ENCODE measurements around the gene ASZ1. TPM values are rescaled to one million over a fixed set of nuclear protein-coding genes. Genes with fewer than 3 reads are reported as not detected.

ASZ1 gene
- total and polyA plus RNA-seq, 3 donors from 2014 or later, result 18.1 to 27.6 (median 18.4) TPM

DNA sequence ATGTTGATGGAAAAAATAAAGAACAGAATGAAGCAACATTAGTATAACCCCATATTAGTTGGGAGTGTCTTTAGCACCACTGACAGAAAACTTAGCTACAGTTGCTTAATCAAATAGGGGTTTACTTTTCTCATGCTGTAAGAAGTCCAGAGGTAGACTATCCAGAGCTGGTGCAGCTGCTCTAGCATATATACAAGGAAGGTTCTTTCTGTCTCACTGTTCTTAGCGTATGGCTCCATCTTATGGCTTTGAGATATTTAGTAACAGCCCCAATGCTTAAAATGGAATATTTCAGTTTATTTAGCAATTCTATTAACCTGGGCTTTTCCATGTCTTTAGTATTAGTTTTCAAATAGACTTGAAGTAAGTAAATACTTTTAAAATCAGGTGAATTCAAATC, 89.3 kb downstream of the ASZ1 start:
- Histone ChIP-seq H3K4me3 (no peak overlapping the region), H3K36me3 (ENCODE audit: low read depth, missing control alignments) (no peaks in the 10 kb centered on the region), H3K4me1 (no peaks in the 10 kb centered on the region), H3K9me3 (no peaks in the 10 kb centered on the region), H3K27ac (no peak overlapping the region), H3K27me3 (no peaks in the 10 kb centered on the region)
- WGBS, 2 donors, result 84 to 86% methylated on average over 1 of the region's 1 CpG
- intact Hi-C loops (cut with DNase I; ENCODE audit: low total_unique reads), result no loop called here
- TF ChIP-seq CTCF (IDR thresholded peaks at IDR 0.05) (no peak), POLR2A (IDR thresholded peaks at IDR 0.05) (no peak)
- DNase-seq, result no peak

GRCh38 chr7:117333168-117333567, 94.1 kb downstream of the ASZ1 start:
- H3K27ac ChIP-seq, result no peak overlapping the region
- TF ChIP-seq CTCF (IDR thresholded peaks at IDR 0.05) (no peak), POLR2A (IDR thresholded peaks at IDR 0.05) (no peak)
- H3K36me3 ChIP-seq (ENCODE audit: low read depth, missing control alignments), result no peaks in the 10 kb centered on the region
- no peak overlapping the region for H3K4me3 ChIP-seq
- DNase-seq, result no peak
- H3K9me3 ChIP-seq, result no peaks in the 10 kb centered on the region
- no peaks in the 10 kb centered on the region for H3K27me3 ChIP-seq
- H3K4me1 ChIP-seq, result no peaks in the 10 kb centered on the region
- intact Hi-C loops (cut with DNase I; ENCODE audit: low total_unique reads), result no loop called here

DNA sequence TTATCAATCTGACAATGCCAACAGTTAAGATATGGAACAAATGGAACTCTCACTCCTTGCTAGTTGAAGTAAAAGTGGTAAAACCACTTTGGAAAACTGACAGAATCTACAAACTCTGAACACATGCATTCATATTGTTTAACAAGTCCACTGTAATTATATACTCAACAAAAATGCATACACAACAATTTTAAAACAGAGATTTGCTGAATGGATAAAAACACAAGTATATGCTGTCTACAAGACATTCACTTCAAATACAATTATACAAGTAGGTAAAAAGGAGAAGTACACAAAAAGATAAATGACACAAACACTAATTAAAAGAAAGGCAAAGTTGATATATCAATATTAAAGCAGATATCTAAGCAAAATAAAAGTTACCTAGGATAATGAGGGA, 95.3 kb downstream of the ASZ1 start:
- intact Hi-C loops (cut with DNase I; ENCODE audit: low total_unique reads), result no loop called here
- Histone ChIP-seq H3K9me3 (no peaks in the 10 kb centered on the region), H3K4me1 (no peaks in the 10 kb centered on the region), H3K36me3 (ENCODE audit: low read depth, missing control alignments) (no peaks in the 10 kb centered on the region), H3K27me3 (no peaks in the 10 kb centered on the region), H3K27ac (no peak overlapping the region), H3K4me3 (no peak overlapping the region)
- no peak for DNase-seq
- no peak for TF ChIP-seq CTCF (IDR thresholded peaks at IDR 0.05)
- no peak for TF ChIP-seq POLR2A (IDR thresholded peaks at IDR 0.05)

- Histone ChIP-seq H3K4me1 (peaks cover 11% of the 10 kb centered on the region), H3K36me3 (ENCODE audit: low read depth, missing control alignments) (no peaks in the 10 kb centered on the region), H3K27ac (no peak overlapping the region), H3K4me3 (no peak overlapping the region), H3K9me3 (no peaks in the 10 kb centered on the region), H3K27me3 (no peaks in the 10 kb centered on the region)
- DNase-seq, result no peak
- WGBS, 2 donors, result 52 to 58% methylated on average over 1 of the region's 1 CpG
- no peak for TF ChIP-seq CTCF (IDR thresholded peaks at IDR 0.05)
- no peak for TF ChIP-seq POLR2A (IDR thresholded peaks at IDR 0.05)
- intact Hi-C loops (cut with DNase I; ENCODE audit: low total_unique reads), result no loop called here
Observed at GRCh38 chr7:117325836-117326235, 101.5 kb downstream of the ASZ1 start.

DNA sequence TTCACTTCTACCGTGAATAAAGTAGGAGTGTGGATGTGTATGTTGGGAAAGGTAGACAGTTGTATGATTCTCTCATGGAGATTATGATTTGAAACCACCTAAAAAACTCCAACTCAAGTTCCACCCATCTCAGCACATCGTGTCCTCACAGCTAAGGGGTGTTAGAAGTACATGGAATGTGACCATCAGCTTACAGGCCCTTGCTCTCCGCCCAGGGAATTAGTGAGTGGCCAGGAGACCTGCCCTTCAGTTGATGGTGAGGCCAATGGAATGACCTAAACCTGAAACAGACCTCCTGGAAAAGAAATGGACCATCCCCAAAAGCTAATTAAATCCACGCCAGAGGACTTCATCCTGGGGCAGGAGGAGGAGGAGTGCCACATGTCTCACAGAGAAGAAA, 102.3 kb downstream of the ASZ1 start:
- Histone ChIP-seq H3K4me3 (peak overlapping the region in 1 of 2 donors; percentile 58), H3K36me3 (ENCODE audit: low read depth, missing control alignments) (no peaks in the 10 kb centered on the region), H3K9me3 (no peaks in the 10 kb centered on the region), H3K4me1 (peaks cover 11% of the 10 kb centered on the region), H3K27ac (no peak overlapping the region), H3K27me3 (no peaks in the 10 kb centered on the region)
- no peak for DNase-seq
- 42 to 46% methylated on average over 4 of the region's 4 CpGs for WGBS, 2 donors
- TF ChIP-seq POLR2A (IDR thresholded peaks at IDR 0.05) (no peak), CTCF (IDR thresholded peaks at IDR 0.05) (no peak)
- intact Hi-C loops (cut with DNase I; ENCODE audit: low total_unique reads), result no loop called here
